K562 (cell line): ENCODE data around the gene PLAC1. TPM values are rescaled to one million over a fixed set of nuclear protein-coding genes. Genes with fewer than 3 reads are reported as not detected.
A peak's percentile ranks its signal among the peaks of the same experiment; 100 is the strongest.

Experiments
- ATAC-seq: fragments of 200-7000 bp; cut with Tn5 transposase; 3 replicates; pipeline ENCODE4 v1.9.1; 2020; ENCODE audit warnings: moderate library complexity
- BruUV-seq: library from RNA; stranded (reverse); fragments of 400-500 nt; replicated peaks from 2 replicates; lab custom pipeline; 2021; lab: Mats Ljungman, UMichigan
- CTCF ChIA-PET: fragments of 300-600 bp; formaldehyde crosslinking; extraction: SDS; loops from one replicate; lab custom pipeline; 2021; ENCODE audit warnings: low intra/inter-chr PET ratio; lab: Yijun Ruan, JAX
- POLR2A ChIA-PET: fragments of 300-600, 350-650 bp; sonication (Branson Sonifier 250); formaldehyde crosslinking; extraction: SDS; loops from one replicate; lab custom pipeline; 2021; ENCODE audit warnings: antibody characterized with exemption, inconsistent platforms; lab: Yijun Ruan, JAX
- DNase-seq, 4 experiments: peaks; one replicate each; pipeline versions ENCODE4 v3.0.0 to v3.0.0-alpha.2; 2011 to 2018; ENCODE audit warnings: low spot score in 3 of 4, mixed read lengths in 3 of 4; ENCODE audit errors: extremely low read depth in 1 of 4
- FAIRE-seq: peaks from 2 replicates; lab custom pipeline; 2011; peaks lifted over from hg19 to GRCh38; lab: Jason Lieb, UNC
- H2AFZ ChIP-seq: 2 replicates; pipeline ENCODE4 v1.6.0; 2011; ENCODE audit warnings: low read depth, low read length, control low read depth, inconsistent platforms
- H3K27ac ChIP-seq: fragments of 200-600 bp; 3 replicates; pipeline ENCODE4 v1.8.0; 2011; ENCODE audit warnings: low read depth, mild to moderate bottlenecking, control low read depth, inconsistent platforms, low read length, moderate library complexity, mixed read lengths; ENCODE audit errors: extremely low read depth
- H3K27me3 ChIP-seq, 2 experiments: fragments of 300-600 bp in 1 of 2; 2 replicates in 1 of 2; 3 replicates in 1 of 2; pipeline versions ENCODE4 v1.6.0 to v1.8.0; 2011; ENCODE audit warnings: inconsistent platforms in 2 of 2, low read length in 2 of 2, mild to moderate bottlenecking in 1 of 2, mixed read lengths in 1 of 2, moderate library complexity in 1 of 2; ENCODE audit not compliant: control insufficient read depth in 2 of 2, insufficient read depth in 2 of 2
- H3K36me3 ChIP-seq: fragments of 300-600 bp; 3 replicates; pipeline ENCODE4 v1.8.0; 2011; ENCODE audit warnings: mild to moderate bottlenecking, low read length, inconsistent platforms; ENCODE audit not compliant: control insufficient read depth, insufficient read depth
- H3K4me1 ChIP-seq, 2 experiments: fragments of 200-600 bp in 1 of 2; replicated peaks in 1 of 2; 2 replicates in 1 of 2; 3 replicates in 1 of 2; pipeline versions ENCODE4 v1.5.1 to v1.8.0; 2011; ENCODE audit warnings: inconsistent platforms in 2 of 2, low read length in 2 of 2, mild to moderate bottlenecking in 1 of 2, mixed read lengths in 1 of 2, moderate library complexity in 1 of 2; ENCODE audit not compliant: control insufficient read depth in 2 of 2, insufficient read depth in 2 of 2
- H3K4me2 ChIP-seq: 2 replicates; pipeline ENCODE4 v1.6.1; 2011; ENCODE audit warnings: low read length, control low read depth, inconsistent platforms, mixed read lengths; ENCODE audit not compliant: insufficient read depth
- H3K4me3 ChIP-seq: fragments of 200-600 bp; sonication (generic), shearing (Covaris generic); 2 replicates; pipeline ENCODE4 v1.5.1; 2016; ENCODE audit warnings: control low read depth, inconsistent platforms
- H3K79me2 ChIP-seq: fragments of 200-600 bp; 3 replicates; pipeline ENCODE4 v1.8.0; 2011; ENCODE audit warnings: low read length, inconsistent platforms; ENCODE audit not compliant: control insufficient read depth, insufficient read depth
- H3K9ac ChIP-seq, 2 experiments: 2 replicates each; pipeline versions ENCODE4 v1.6.0 to v1.6.1; 2011; ENCODE audit warnings: low read depth in 2 of 2, low read length in 2 of 2, control low read depth in 1 of 2, inconsistent platforms in 1 of 2, mild to moderate bottlenecking in 1 of 2, mixed read lengths in 1 of 2; ENCODE audit not compliant: insufficient read depth in 1 of 2
- H3K9me1 ChIP-seq: one replicate; pipeline ENCODE4 v1.6.0; 2011; ENCODE audit warnings: inconsistent platforms, mild to moderate bottlenecking, low read length, moderate library complexity; ENCODE audit not compliant: control insufficient read depth, insufficient read depth
- H3K9me3 ChIP-seq: replicated peaks from 2 replicates; pipeline ENCODE4 v1.5.1; 2011; ENCODE audit warnings: low read depth, low read length, inconsistent platforms; ENCODE audit not compliant: control insufficient read depth, insufficient read depth
- H4K20me1 ChIP-seq: replicated peaks from 2 replicates; pipeline ENCODE4 v1.6.1; 2011; ENCODE audit warnings: low read length, inconsistent platforms, mixed read lengths; ENCODE audit not compliant: control insufficient read depth, insufficient read depth
- AFF4 ChIP-seq: sonication (generic); formaldehyde crosslinking; IDR thresholded peaks from 2 replicates; pipeline ENCODE4 v1.8.0; 2023; ENCODE audit warnings: mild to moderate bottlenecking, missing genetic modification reagents
- C11orf30 ChIP-seq: fragments of 450-650 bp; IDR thresholded peaks from 2 replicates; pipeline ENCODE4 v1.6.1; 2016; ENCODE audit warnings: low read depth, mild to moderate bottlenecking
- CXXC5 ChIP-seq: fragments of 250-450 bp; sonication (Bioruptor Pico); IDR thresholded peaks from 2 replicates; pipeline ENCODE4 v1.8.0; 2022; ENCODE audit warnings: inconsistent platforms, mild to moderate bottlenecking, moderate library complexity
- ERF ChIP-seq: fragments of 450-650 bp; formaldehyde crosslinking; IDR thresholded peaks from 2 replicates; pipeline ENCODE4 v1.4.0; 2020; ENCODE audit warnings: mild to moderate bottlenecking, mixed read lengths
- GABPB1 ChIP-seq: sonication (generic); formaldehyde crosslinking; IDR thresholded peaks from 2 replicates; pipeline ENCODE4 v1.8.0; 2022; ENCODE audit warnings: mild to moderate bottlenecking, missing genetic modification reagents
- HLTF ChIP-seq: fragments of 450-650 bp; IDR thresholded peaks from 2 replicates; pipeline ENCODE4 v1.6.1; 2016
- IFI16 ChIP-seq: fragments of 250-450 bp; sonication (Bioruptor Pico); IDR thresholded peaks from 2 replicates; pipeline ENCODE4 v2.1.2; 2022; ENCODE audit warnings: mild to moderate bottlenecking, inconsistent platforms
- ZHX1 ChIP-seq: fragments of 150-350 bp; conservative IDR thresholded peaks from 2 replicates; pipeline ENCODE4 v1.6.1; 2014; ENCODE audit warnings: low read length
- ZNF316 ChIP-seq: fragments of 450-650 bp; IDR thresholded peaks from 2 replicates; pipeline ENCODE4 v1.6.1; 2016
- ZNF324 ChIP-seq: fragments of 250-450 bp; sonication (Bioruptor Pico); IDR thresholded peaks from 2 replicates; pipeline ENCODE4 v1.4.0; 2020; ENCODE audit warnings: mild to moderate bottlenecking
- ZNF76 ChIP-seq: fragments of 250-450 bp; sonication (Bioruptor Pico); IDR thresholded peaks from 2 replicates; pipeline ENCODE4 v1.4.0; 2020; ENCODE audit warnings: mild to moderate bottlenecking, moderate library complexity, borderline replicate concordance
- WGBS: fragments of 100-300 bp; shearing (Covaris generic); methylation state at CpG from one replicate; pipeline ENCODE4 v1.1.6; 2016; ENCODE audit warnings: low coverage, mixed read lengths; ENCODE audit not compliant: insufficient coverage; ENCODE audit errors: missing lambda C conversion rate; 5-methylcytosine and 5-hydroxymethylcytosine counted together
- in situ Hi-C: fragments of 300-500 bp; cut with MboI; formaldehyde crosslinking; loops from 4 replicates; pipeline ENCODE4 v1.15.0; 2018; ENCODE audit warnings: inconsistent platforms, mixed read lengths
- intact Hi-C: fragments of 100-400 bp; cut with micrococcal nuclease; formaldehyde crosslinking; loops from 2 replicates; pipeline ENCODE4 v1.14.2; 2022
- polyA plus RNA-seq, 8 experiments: library from polyadenylated mRNA; depleted of rRNA in 4 of 8; stranded (reverse) in 5 of 8; unstranded in 3 of 8; fragments of >200 nt; fragmentation: Nextera tagmentation in 2 of 8; fragmentation: Illumina TruSeq in 1 of 8; extraction: Ambion mirVana in 2 of 8; extraction: Trizol in 1 of 8; gene quantifications; 2 replicates each; pipeline versions ENCODE4 v1.2.1 to v1.2.3, GENCODE V29; 2011 to 2014; ENCODE audit warnings: inconsistent platforms in 1 of 8, missing spikeins in 1 of 8
- total RNA-seq, 7 experiments: library from RNA; depleted of rRNA in 6 of 7; stranded (reverse); fragments of >200 nt in 6 of 7; fragmentation: Illumina TruSeq in 2 of 7; extraction: Trizol in 2 of 7; gene quantifications; 2 replicates each; pipeline versions ENCODE4 v1.2.1 to v1.2.3, GENCODE V29; 2011 to 2021; ENCODE audit warnings: low replicate concordance in 1 of 7

The PLAC1 gene
- total and polyA plus RNA-seq, 9 of the 15 experiments (the other 6 are each of a cell fraction or from before 2014, with no cell fraction given): 0.82 to 9.1 (median 1.7) TPM

DNA sequence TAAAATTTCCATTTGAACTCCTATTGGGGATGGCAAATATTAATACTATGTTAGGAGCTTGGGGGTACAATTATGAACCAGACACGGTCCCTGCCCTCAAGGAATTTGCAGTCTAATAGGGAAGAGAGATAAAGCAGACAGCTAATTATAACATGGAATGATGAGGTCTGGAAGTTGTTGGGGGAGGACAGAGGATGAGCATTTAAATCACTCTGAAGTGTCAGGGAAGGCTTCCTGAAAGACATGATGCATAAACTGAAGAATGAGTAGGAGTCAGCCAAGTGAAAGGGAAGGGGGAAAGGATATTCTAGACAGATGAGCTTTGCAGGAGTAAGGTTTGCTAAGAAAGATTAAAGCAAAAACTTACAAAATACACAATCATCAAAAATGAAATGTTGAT is 15.9 kb downstream of the PLAC1 start:
- no TSS peak for BruUV-seq
- DNase-seq: no peak
- in situ Hi-C loops (no loop called here), intact Hi-C loops (no loop called here)
- Histone ChIP-seq H4K20me1 (no peaks in the 10 kb centered on the region), H3K9me1 (no peaks in the 10 kb centered on the region), H3K27me3 (peaks cover 0 to 6% of the 10 kb centered on the region in 2 experiments; a peak in 1 of 5 replicates), H3K9me3 (no peaks in the 10 kb centered on the region), H2AFZ (no peak overlapping the region), H3K4me2 (no peak overlapping the region), H3K4me3 (no peak overlapping the region), H3K27ac (no peak overlapping the region), H3K9ac (no peak overlapping the region), H3K4me1 (no peaks in the 10 kb centered on the region), H3K36me3 (no peaks in the 10 kb centered on the region), H3K79me2 (no peaks in the 10 kb centered on the region)
- no peak for ATAC-seq
- CTCF ChIA-PET: no interaction called here
- TF ChIP-seq ZNF316: peak; percentile 30; the same call in 1 of the 2 replicates
- 0 out of 2 replicates have a peak, but pooled peaks have one; percentile 4 for TF ChIP-seq C11orf30
- TF ChIP-seq IFI16 (CRISPR knock-in tag): no peak
- 20% methylated on average over 1 of the region's 1 CpG for WGBS
- no peak for FAIRE-seq
- POLR2A ChIA-PET: interaction anchor here (0.6 to 0.9 kb wide), 3 partner anchors 9 to 37 kb away, joined by 3 read pairs; no protein-coding TSS in a partner anchor

DNA sequence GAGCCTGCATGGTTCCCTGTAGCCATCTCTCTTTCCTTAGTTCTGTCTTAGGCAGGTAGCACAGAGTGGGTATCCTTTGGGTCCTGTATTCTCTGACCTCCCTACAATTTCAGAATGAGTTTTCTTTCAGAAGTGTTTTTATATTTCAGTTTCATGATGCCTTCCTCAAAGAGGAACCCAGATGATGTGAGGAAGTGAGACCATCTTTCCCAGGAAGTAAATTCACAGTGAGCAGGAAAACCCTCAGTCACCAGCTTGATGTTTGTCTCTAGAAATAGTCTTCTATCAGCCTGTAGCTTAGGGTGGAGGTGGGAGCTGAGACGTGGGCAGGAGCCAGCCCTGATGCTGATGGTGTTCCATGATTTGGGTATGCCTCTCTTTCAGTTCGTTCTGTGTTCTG is 16.9 kb downstream of the PLAC1 start:
- in situ Hi-C loops: no loop called here
- H4K20me1 ChIP-seq: no peaks in the 10 kb centered on the region
- no peak overlapping the region for H3K27ac ChIP-seq
- ATAC-seq (no peak), DNase-seq (no peak), FAIRE-seq (no peak)
- WGBS: 0% methylated on average over 2 of the region's 2 CpGs
- H2AFZ ChIP-seq: no peak overlapping the region
- intact Hi-C loops: no loop called here
- no peaks in the 10 kb centered on the region for H3K9me3 ChIP-seq
- H3K36me3 ChIP-seq: no peaks in the 10 kb centered on the region
- no peak overlapping the region for H3K9ac ChIP-seq
- H3K4me2 ChIP-seq: no peak overlapping the region
- no peaks in the 10 kb centered on the region; a peak in 1 of 5 replicates for H3K4me1 ChIP-seq
- no peak for TF ChIP-seq HLTF
- TF ChIP-seq GABPB1 (CRISPR knock-in tag): no peak
- no peak for TF ChIP-seq AFF4 (CRISPR knock-in tag)
- no peak for TF ChIP-seq ZNF324 (CRISPR knock-in tag)
- TF ChIP-seq ZHX1: no peak
- TF ChIP-seq ERF (CRISPR knock-in tag): no peak
- no peak for TF ChIP-seq ZNF76 (CRISPR knock-in tag)
- TF ChIP-seq CXXC5 (CRISPR knock-in tag): no peak
- no peaks in the 10 kb centered on the region for H3K9me1 ChIP-seq
- no peaks in the 10 kb centered on the region for H3K27me3 ChIP-seq
- ChIA-PET CTCF (no interaction called here), POLR2A (no interaction called here)
- H3K79me2 ChIP-seq: no peaks in the 10 kb centered on the region
- no TSS peak for BruUV-seq
- H3K4me3 ChIP-seq: no peak overlapping the region
